Endothelial cell of umbilical vein (primary cell): ENCODE data around the gene FNBP1.

Experiments used
- CTCF ChIP-seq, 2 donors: IDR thresholded peaks; 1 replicate in 1 of 2; 2 replicates in 1 of 2; pipeline ENCODE4 v1.5.1; 2011; ENCODE audit warnings: low read length in 2 of 2, mild to moderate bottlenecking in 2 of 2, moderate library complexity in 2 of 2, control low read depth in 1 of 2, inconsistent platforms in 1 of 2, low read depth in 1 of 2; ENCODE audit not compliant: insufficient read depth in 1 of 2; ENCODE audit errors: extremely low read depth in 1 of 2
- EZH2 ChIP-seq: IDR thresholded peaks from 2 replicates; pipeline ENCODE4 v1.6.1; 2012; ENCODE audit warnings: borderline replicate concordance, low read depth, mild to moderate bottlenecking, moderate library complexity, low read length, inconsistent platforms; ENCODE audit not compliant: severe bottlenecking
- MYC ChIP-seq: IDR thresholded peaks from one replicate; pipeline ENCODE4 v1.6.1; 2011; ENCODE audit warnings: mild to moderate bottlenecking, low read depth, low read length
- POLR2AphosphoS5 ChIP-seq: IDR thresholded peaks from 2 replicates; pipeline ENCODE4 v1.6.1; 2012; ENCODE audit warnings: low read depth, mild to moderate bottlenecking, control low read depth, low read length, moderate library complexity; ENCODE audit not compliant: insufficient read depth

GRCh38 chr9:129929496-129930125 lies 113.4 kb downstream of the FNBP1 start:
- TF ChIP-seq MYC, result no peak
- TF ChIP-seq POLR2AphosphoS5, result no peak
- TF ChIP-seq CTCF (IDR thresholded peaks at IDR 0.05; ENCODE audit: extremely low read depth in 1 of 2, insufficient read depth in 1 of 2, low read depth in 1 of 2, low read length in 2 of 2), result no peak
- TF ChIP-seq EZH2, result no peak
